WTC11 (cell line): ENCODE results near the gene ADARB2. TPM values are rescaled to one million over a fixed set of nuclear protein-coding genes. Genes with fewer than 3 reads are reported as not detected.

ENCODE experiments used
- ATAC-seq: fragments of 200-7000 bp; cut with Tn5 transposase; 2 replicates; pipeline ENCODE4 v1.10.0; 2021; ENCODE audit warnings: mild to moderate bottlenecking, moderate library complexity
- CTCF ChIA-PET: fragments of 300-600 bp; sonication (Branson Sonifier 250); formaldehyde crosslinking; loops from one replicate; lab custom pipeline; 2021; ENCODE audit warnings: antibody characterized with exemption; lab: Charles Lee
- POLR2A ChIA-PET: fragments of 350-600 bp; sonication (Branson Sonifier 250); formaldehyde crosslinking; loops from one replicate; lab custom pipeline; 2021; ENCODE audit warnings: antibody characterized with exemption; lab: Charles Lee
- DNase-seq: peaks from one replicate; pipeline ENCODE4 v3.0.0; 2021; ENCODE audit warnings: low spot score
- H3K27ac Mint-ChIP-seq: 2 replicates; pipeline ENCODE4 v1.8.0; 2021; ENCODE audit warnings: mixed read lengths
- H3K27me3 Mint-ChIP-seq: 2 replicates; pipeline ENCODE4 v1.8.0; 2021; ENCODE audit warnings: low read depth, mild to moderate bottlenecking, moderate library complexity, mixed read lengths
- H3K36me3 Mint-ChIP-seq: 2 replicates; pipeline ENCODE4 v1.8.0; 2021; ENCODE audit warnings: mixed read lengths
- H3K4me1 Mint-ChIP-seq: 2 replicates; pipeline ENCODE4 v1.8.0; 2022; ENCODE audit warnings: mixed read lengths
- H3K4me3 Mint-ChIP-seq: 2 replicates; pipeline ENCODE4 v1.8.0; 2021; ENCODE audit warnings: mild to moderate bottlenecking, moderate library complexity, mixed read lengths
- H3K9me3 Mint-ChIP-seq: 2 replicates; pipeline ENCODE4 v1.8.0; 2021; ENCODE audit warnings: mixed read lengths
- AR ChIP-seq: fragments of 250-450 bp; sonication (Bioruptor Pico); IDR thresholded peaks from 2 replicates; pipeline ENCODE4 v1.9.0; 2021; ENCODE audit warnings: mild to moderate bottlenecking
- ATF2 ChIP-seq: sonication (generic); formaldehyde crosslinking; IDR thresholded peaks from 2 replicates; pipeline ENCODE4 v1.8.1; 2022; ENCODE audit warnings: low read depth, missing genetic modification reagents, borderline replicate concordance
- FOXJ3 ChIP-seq: sonication (generic); formaldehyde crosslinking; IDR thresholded peaks from 2 replicates; pipeline ENCODE4 v1.9.0; 2021; ENCODE audit warnings: missing genetic modification reagents, mild to moderate bottlenecking, borderline replicate concordance
- FOXK1 ChIP-seq: sonication (generic); formaldehyde crosslinking; IDR thresholded peaks from 2 replicates; pipeline ENCODE4 v1.8.0; 2022; ENCODE audit warnings: mild to moderate bottlenecking, moderate library complexity, missing genetic modification reagents
- FOXP1 ChIP-seq: sonication (generic); formaldehyde crosslinking; IDR thresholded peaks from 2 replicates; pipeline ENCODE4 v1.8.0; 2022; ENCODE audit warnings: missing genetic modification reagents, mild to moderate bottlenecking, moderate library complexity, borderline replicate concordance
- HMGA2 ChIP-seq: fragments of 250-450 bp; sonication (Bioruptor Pico); IDR thresholded peaks from 2 replicates; pipeline ENCODE4 v1.4.0; 2021; ENCODE audit warnings: mild to moderate bottlenecking, moderate library complexity
- IRF2 ChIP-seq: sonication (generic); formaldehyde crosslinking; IDR thresholded peaks from 2 replicates; pipeline ENCODE4 v1.8.0; 2022; ENCODE audit warnings: low read depth, missing genetic modification reagents, borderline replicate concordance
- MYBL2 ChIP-seq: sonication (generic); formaldehyde crosslinking; IDR thresholded peaks from 2 replicates; pipeline ENCODE4 v1.8.1; 2023; ENCODE audit warnings: mild to moderate bottlenecking, moderate library complexity, missing genetic modification reagents
- NFATC4 ChIP-seq: fragments of 250-450 bp; sonication (Bioruptor Pico); IDR thresholded peaks from 2 replicates; pipeline ENCODE4 v1.9.0; 2021; ENCODE audit warnings: mild to moderate bottlenecking
- PRRX2 ChIP-seq: fragments of 250-450 bp; sonication (Bioruptor Pico); IDR thresholded peaks from 2 replicates; pipeline ENCODE4 v1.8.0; 2021; ENCODE audit warnings: mild to moderate bottlenecking
- RELA ChIP-seq: sonication (generic); formaldehyde crosslinking; IDR thresholded peaks from 2 replicates; pipeline ENCODE4 v1.8.1; 2022; ENCODE audit warnings: missing genetic modification reagents, mild to moderate bottlenecking, borderline replicate concordance
- SOX15 ChIP-seq: fragments of 250-450 bp; sonication (Bioruptor Pico); IDR thresholded peaks from 2 replicates; pipeline ENCODE4 v1.9.0; 2021; ENCODE audit warnings: mild to moderate bottlenecking
- TEAD1 ChIP-seq: sonication (generic); formaldehyde crosslinking; IDR thresholded peaks from 2 replicates; pipeline ENCODE4 v1.8.0; 2022; ENCODE audit warnings: mild to moderate bottlenecking, missing genetic modification reagents
- USF2 ChIP-seq: sonication (generic); formaldehyde crosslinking; IDR thresholded peaks from 2 replicates; pipeline ENCODE4 v1.8.1; 2023; ENCODE audit warnings: mild to moderate bottlenecking, missing genetic modification reagents, moderate library complexity
- ZBTB21 ChIP-seq: sonication (generic); formaldehyde crosslinking; IDR thresholded peaks from 2 replicates; pipeline ENCODE4 v1.8.1; 2023; ENCODE audit warnings: mild to moderate bottlenecking, missing genetic modification reagents, borderline replicate concordance
- ZNF121 ChIP-seq: sonication (generic); formaldehyde crosslinking; IDR thresholded peaks from 2 replicates; pipeline ENCODE4 v1.8.0; 2023; ENCODE audit warnings: missing genetic modification reagents
- ZNF396 ChIP-seq: fragments of 250-450 bp; sonication (Bioruptor Pico); IDR thresholded peaks from 2 replicates; pipeline ENCODE4 v1.8.0; 2021; ENCODE audit warnings: mild to moderate bottlenecking, moderate library complexity, borderline replicate concordance
- ZNF425 ChIP-seq: fragments of 250-450 bp; sonication (Bioruptor Pico); conservative IDR thresholded peaks from 2 replicates; pipeline ENCODE4 v1.9.0; 2021; ENCODE audit warnings: mild to moderate bottlenecking
- total RNA-seq: library from RNA; stranded (reverse); gene quantifications from 3 replicates; pipeline ENCODE4 v1.2.3, GENCODE V29; 2021
- TF ChIP-seq, protein P1 (sequence below): sonication (generic); formaldehyde crosslinking; IDR thresholded peaks from 2 replicates; pipeline ENCODE4 v1.8.1; 2023; ENCODE audit warnings: mild to moderate bottlenecking, missing genetic modification reagents, moderate library complexity
- TF ChIP-seq, protein P2 (sequence below): fragments of 250-450 bp; sonication (Bioruptor Pico); IDR thresholded peaks from 2 replicates; pipeline ENCODE4 v1.9.0; 2021; ENCODE audit warnings: moderate library complexity, mild to moderate bottlenecking, inconsistent platforms, borderline replicate concordance
- TF ChIP-seq, protein P3 (sequence below): fragments of 250-450 bp; sonication (Bioruptor Pico); IDR thresholded peaks from 2 replicates; pipeline ENCODE4 v2.1.2; 2022; ENCODE audit warnings: mild to moderate bottlenecking, moderate library complexity

Gene ADARB2
- total RNA-seq, 1 experiment from 2014 or later = 3.7 TPM

- no peak overlapping the region for H3K27ac Mint-ChIP-seq
- POLR2A ChIA-PET = no interaction called here
- H3K9me3 Mint-ChIP-seq = peaks cover 7% of the 10 kb centered on the region
- H3K4me3 Mint-ChIP-seq = no peak overlapping the region
- peaks cover 5% of the 10 kb centered on the region; the same call in 1 of the 2 replicates for H3K4me1 Mint-ChIP-seq
- ATAC-seq (no peak), DNase-seq (no peak)
- H3K36me3 Mint-ChIP-seq = no peaks in the 10 kb centered on the region
- no peaks in the 10 kb centered on the region for H3K27me3 Mint-ChIP-seq
- TF ChIP-seq ZNF121 (CRISPR knock-in tag) (no peak), SOX15 (CRISPR knock-in tag) (no peak), HMGA2 (no peak), FOXJ3 (CRISPR knock-in tag) (no peak), ATF2 (no peak), ZNF396 (no peak)
- CTCF ChIA-PET = interaction anchor here (0.9 to 1.8 kb wide), 3 partner anchors 10 to 283 kb away, joined by 3 to 8 read pairs (median 4); no protein-coding TSS in a partner anchor
These were observed 343.8 kb downstream of the ADARB2 start for GRCh38 chr10:1393481-1393880.

GRCh38 chr10:1392127-1392526, 345.2 kb downstream of the ADARB2 start:
- ChIA-PET POLR2A (no interaction called here), CTCF (interaction anchor here (1.6 to 1.8 kb wide), 2 partner anchors 12 to 282 kb away, joined by 3 to 8 read pairs; no protein-coding TSS in a partner anchor)
- DNase-seq = no peak
- Mint-ChIP-seq H3K36me3 (no peaks in the 10 kb centered on the region), H3K4me3 (no peak overlapping the region), H3K27me3 (no peaks in the 10 kb centered on the region), H3K4me1 (peaks cover 5% of the 10 kb centered on the region; the same call in 1 of the 2 replicates), H3K27ac (no peak overlapping the region), H3K9me3 (peaks cover 7% of the 10 kb centered on the region)
- no peak for ATAC-seq
- TF ChIP-seq ZNF425 (CRISPR knock-in tag) (no peak), ZNF396 (no peak), MYBL2 (CRISPR knock-in tag) (no peak), NFATC4 (CRISPR knock-in tag) (no peak)
- TF ChIP-seq, protein P1, sequence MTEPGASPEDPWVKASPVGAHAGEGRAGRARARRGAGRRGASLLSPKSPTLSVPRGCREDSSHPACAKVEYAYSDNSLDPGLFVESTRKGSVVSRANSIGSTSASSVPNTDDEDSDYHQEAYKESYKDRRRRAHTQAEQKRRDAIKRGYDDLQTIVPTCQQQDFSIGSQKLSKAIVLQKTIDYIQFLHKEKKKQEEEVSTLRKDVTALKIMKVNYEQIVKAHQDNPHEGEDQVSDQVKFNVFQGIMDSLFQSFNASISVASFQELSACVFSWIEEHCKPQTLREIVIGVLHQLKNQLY (CRISPR knock-in tag) = no peak
- TF ChIP-seq, protein P2, sequence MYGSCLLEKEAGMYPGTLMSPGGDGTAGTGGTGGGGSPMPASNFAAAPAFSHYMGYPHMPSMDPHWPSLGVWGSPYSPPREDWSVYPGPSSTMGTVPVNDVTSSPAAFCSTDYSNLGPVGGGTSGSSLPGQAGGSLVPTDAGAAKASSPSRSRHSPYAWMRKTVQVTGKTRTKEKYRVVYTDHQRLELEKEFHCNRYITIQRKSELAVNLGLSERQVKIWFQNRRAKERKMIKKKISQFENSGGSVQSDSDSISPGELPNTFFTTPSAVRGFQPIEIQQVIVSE (CRISPR knock-in tag) = no peak
- TF ChIP-seq, all 79 proteins: peak for 0

GRCh38 chr10:1390200-1390599, 347.1 kb downstream of the ADARB2 start:
- DNase-seq (no peak), ATAC-seq (no peak)
- ChIA-PET POLR2A (no interaction called here), CTCF (interaction anchor here (1.1 to 1.7 kb wide), 3 partner anchors 13 to 280 kb away, joined by 3 to 4 read pairs (median 3); no protein-coding TSS in a partner anchor)
- Mint-ChIP-seq H3K4me1 (peaks cover 5% of the 10 kb centered on the region; the same call in 1 of the 2 replicates), H3K36me3 (no peaks in the 10 kb centered on the region), H3K9me3 (peaks cover 11% of the 10 kb centered on the region), H3K27me3 (no peaks in the 10 kb centered on the region), H3K4me3 (no peak overlapping the region), H3K27ac (no peak overlapping the region)
- TF ChIP-seq AR (CRISPR knock-in tag) (no peak), TEAD1 (CRISPR knock-in tag) (no peak), PRRX2 (CRISPR knock-in tag) (no peak), FOXK1 (CRISPR knock-in tag) (no peak), ZBTB21 (CRISPR knock-in tag) (no peak), USF2 (CRISPR knock-in tag) (no peak), IRF2 (CRISPR knock-in tag) (no peak), RELA (CRISPR knock-in tag) (no peak), FOXP1 (CRISPR knock-in tag) (no peak)
- TF ChIP-seq, protein P3, sequence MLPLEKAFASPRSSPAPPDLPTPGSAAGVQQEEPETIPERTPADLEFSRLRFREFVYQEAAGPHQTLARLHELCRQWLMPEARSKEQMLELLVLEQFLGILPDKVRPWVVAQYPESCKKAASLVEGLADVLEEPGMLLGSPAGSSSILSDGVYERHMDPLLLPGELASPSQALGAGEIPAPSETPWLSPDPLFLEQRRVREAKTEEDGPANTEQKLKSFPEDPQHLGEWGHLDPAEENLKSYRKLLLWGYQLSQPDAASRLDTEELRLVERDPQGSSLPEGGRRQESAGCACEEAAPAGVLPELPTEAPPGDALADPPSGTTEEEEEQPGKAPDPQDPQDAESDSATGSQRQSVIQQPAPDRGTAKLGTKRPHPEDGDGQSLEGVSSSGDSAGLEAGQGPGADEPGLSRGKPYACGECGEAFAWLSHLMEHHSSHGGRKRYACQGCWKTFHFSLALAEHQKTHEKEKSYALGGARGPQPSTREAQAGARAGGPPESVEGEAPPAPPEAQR (CRISPR knock-in tag) = no peak
